NCI-H446 (cell line): ENCODE data around the gene SNRNP35.
A peak's percentile ranks its signal among the peaks of the same experiment; 100 is the strongest.
"Not testable (repeated sequence)": the region's sequence is repeated elsewhere in the genome, so short reads cannot be mapped to it uniquely, and the experiment has no call there.

ENCODE experiments used
- DNase-seq, 2 experiments: peaks; one replicate each; lab custom pipeline; 2025; lab: John Stamatoyannopoulos, UW

SNRNP35 gene

GRCh38 chr12:123449249-123449733, 8.6 kb upstream of the SNRNP35 start:
- DNase-seq, result no peak

GRCh38 chr12:123449856-123450255, 8.1 kb upstream of the SNRNP35 start:
- DNase-seq, result no peak

GRCh38 chr12:123450636-123451035, 7.3 kb upstream of the SNRNP35 start:
- DNase-seq, result no peak

- not testable (repeated sequence) for DNase-seq
Observed at GRCh38 chr12:123452276-123452550, 5.7 kb upstream of the SNRNP35 start.

- no peak for DNase-seq
Observed at GRCh38 chr12:123453165-123453564, 4.8 kb upstream of the SNRNP35 start.

- not testable (repeated sequence) for DNase-seq
Observed at GRCh38 chr12:123463174-123463573, 5.2 kb downstream of the SNRNP35 start.

- no peak for DNase-seq
Observed at GRCh38 chr12:123465084-123465483, 7.1 kb downstream of the SNRNP35 start.

GRCh38 chr12:123468786-123469185, 10.8 kb downstream of the SNRNP35 start:
- no peak for DNase-seq

GRCh38 chr12:123469978-123470377, 12.0 kb downstream of the SNRNP35 start:
- DNase-seq, result no peak

GRCh38 chr12:123471374-123472068, 13.6 kb downstream of the SNRNP35 start:
- peak in 1 of 2 experiments; percentile 66 for DNase-seq

- no peak for DNase-seq
Observed at GRCh38 chr12:123472438-123472849, 14.5 kb downstream of the SNRNP35 start.

- DNase-seq, result no peak
Observed at GRCh38 chr12:123474485-123475245, 16.7 kb downstream of the SNRNP35 start.

GRCh38 chr12:123475246-123475703, 17.3 kb downstream of the SNRNP35 start:
- DNase-seq, result no peak

GRCh38 chr12:123478069-123478468, 20.1 kb downstream of the SNRNP35 start:
- no peak for DNase-seq

- DNase-seq, result no peak
Observed at GRCh38 chr12:123478762-123479161, 20.8 kb downstream of the SNRNP35 start.

GRCh38 chr12:123479442-123480180, 21.7 kb downstream of the SNRNP35 start:
- DNase-seq, result no peak

GRCh38 chr12:123481251-123481650, 23.3 kb downstream of the SNRNP35 start:
- not testable (repeated sequence) for DNase-seq

- DNase-seq, result no peak
Observed at GRCh38 chr12:123482876-123483275, 24.9 kb downstream of the SNRNP35 start.

- DNase-seq, result no peak
Observed at GRCh38 chr12:123483602-123484248, 25.8 kb downstream of the SNRNP35 start.

- no peak for DNase-seq
Observed at GRCh38 chr12:123485756-123486155, 27.8 kb downstream of the SNRNP35 start.

- no peak for DNase-seq
Observed at GRCh38 chr12:123487428-123487827, 29.5 kb downstream of the SNRNP35 start.
